Pulmonary artery endothelial cell (primary cell): ENCODE measurements around the gene TMED1. TPM values are rescaled to one million over a fixed set of nuclear protein-coding genes. Genes with fewer than 3 reads are reported as not detected.
"Not testable (repeated sequence)": the region's sequence is repeated elsewhere in the genome, so short reads cannot be mapped to it uniquely, and the experiment has no call there.

ENCODE experiments used
- DNase-seq: peaks from one replicate; pipeline ENCODE4 v3.0.0-alpha.2; 2011; ENCODE audit warnings: low read depth, low spot score
- total RNA-seq: library from RNA; depleted of rRNA; stranded (reverse); fragments of >200 nt; gene quantifications from 2 replicates; pipeline ENCODE4 v1.2.3, GENCODE V29; 2014

The TMED1 gene
- total RNA-seq = 32.6 and 39.4 TPM in 2 replicates

- peak; percentile 99 for DNase-seq
These were observed at the start of gene TMED1 for GRCh38 chr19:10835754-10836478. TMED1 (minus strand) TSS chr19:10836212; CDS start chr19:10836191, 21 bp downstream.

GRCh38 chr19:10885201-10886169 lies 49.5 kb upstream of the TMED1 start:
- DNase-seq = no peak

GRCh38 chr19:10884274-10884673 lies 48.3 kb upstream of the TMED1 start:
- no peak for DNase-seq

GRCh38 chr19:10882108-10882457 lies 46.1 kb upstream of the TMED1 start:
- no peak for DNase-seq

- DNase-seq = no peak
These were observed 45.5 kb upstream of the TMED1 start for GRCh38 chr19:10881403-10882107.

GRCh38 chr19:10878253-10878652 lies 42.2 kb upstream of the TMED1 start:
- DNase-seq = no peak

GRCh38 chr19:10877608-10878007 lies 41.6 kb upstream of the TMED1 start:
- not testable (repeated sequence) for DNase-seq

GRCh38 chr19:10876459-10877240 lies 40.6 kb upstream of the TMED1 start:
- DNase-seq = no peak

GRCh38 chr19:10874024-10874423 lies 38.0 kb upstream of the TMED1 start:
- no peak for DNase-seq

- no peak for DNase-seq
These were observed 36.6 kb upstream of the TMED1 start for GRCh38 chr19:10872546-10873107.

- DNase-seq = no peak
These were observed 35.9 kb upstream of the TMED1 start for GRCh38 chr19:10871711-10872545.

GRCh38 chr19:10870955-10871603 lies 35.1 kb upstream of the TMED1 start, which contains the start of gene CARM1:
CARM1 (plus strand) TSS chr19:10871553; CDS start chr19:10871703, 150 bp downstream.
- peak; percentile 92 for DNase-seq

- DNase-seq = no peak
These were observed 34.5 kb upstream of the TMED1 start for GRCh38 chr19:10870501-10870954.

- not testable (repeated sequence) for DNase-seq
These were observed 33.9 kb upstream of the TMED1 start for GRCh38 chr19:10869872-10870311.

GRCh38 chr19:10868872-10869547 lies 33.0 kb upstream of the TMED1 start:
- DNase-seq = no peak

GRCh38 chr19:10866495-10866894 lies 30.5 kb upstream of the TMED1 start:
- DNase-seq = no peak

- no peak for DNase-seq
These were observed 28.5 kb upstream of the TMED1 start for GRCh38 chr19:10864538-10864899.

- DNase-seq = no peak
These were observed 27.2 kb upstream of the TMED1 start for GRCh38 chr19:10863107-10863717.
